ENCODE measurements around the gene CDC42SE2. TPM values are rescaled to one million over a fixed set of nuclear protein-coding genes. Genes with fewer than 3 reads are reported as not detected.

The CDC42SE2 gene
- total and polyA plus RNA-seq, 2 of the 4 experiments (the other 2 are of a cell fraction): 12.5 to 19.4 TPM

DNA sequence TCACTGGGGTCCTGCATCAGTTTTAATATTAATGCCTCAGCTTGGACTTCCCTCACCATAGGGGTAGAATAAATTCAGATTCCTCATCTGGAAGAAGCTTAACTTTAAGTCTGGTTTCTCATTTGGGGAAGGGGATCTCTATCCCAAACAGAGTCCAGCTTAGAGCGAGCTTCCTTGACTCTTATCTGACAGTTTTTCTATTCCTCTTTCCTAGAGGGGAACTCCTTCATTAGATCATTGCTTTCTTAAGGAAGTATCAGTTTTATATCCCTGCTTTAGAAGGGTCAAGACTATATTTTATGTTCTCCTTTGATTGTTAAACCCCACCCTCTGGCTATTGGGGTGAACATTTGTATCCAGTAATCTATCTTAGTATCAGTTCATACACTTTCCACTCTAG lies 24.2 kb upstream of the CDC42SE2 start:
- Histone ChIP-seq H2BK120ac (ENCODE audit: low read depth, low read length) (no peak overlapping the region), H3K4ac (ENCODE audit: low read depth, low read length) (no peak overlapping the region), H3K27me3 (ENCODE audit: control insufficient read depth, insufficient read depth, low read length) (no peaks in the 10 kb centered on the region), H4K91ac (ENCODE audit: insufficient read depth, low read depth, low read length) (no peak overlapping the region), H3K18ac (ENCODE audit: low read depth, low read length) (no peak overlapping the region), H3K23ac (ENCODE audit: low read depth, low read length) (no peak overlapping the region), H3K9ac (ENCODE audit: low read depth, low read length) (no peak overlapping the region), H2AK9ac (replicated peaks; ENCODE audit: low read depth, low read length, poor library complexity) (no peak overlapping the region), H2BK15ac (ENCODE audit: low read depth, low read length) (no peak overlapping the region), H3K4me3 (ENCODE audit: insufficient read depth, low read depth, low read length) (no peak overlapping the region), H3K79me1 (ENCODE audit: low read depth in 1 of 2, low read length in 2 of 2) (no peaks in the 10 kb centered on the region), H3K14ac (replicated peaks; ENCODE audit: low read depth, low read length) (no peak overlapping the region), H3K56ac (ENCODE audit: extremely low read depth, insufficient read depth, low read length) (no peak overlapping the region), H4K20me1 (ENCODE audit: insufficient read depth, low read length) (no peaks in the 10 kb centered on the region; the same call in 1 of the 2 replicates), H3K4me1 (ENCODE audit: control insufficient read depth, insufficient read depth, low read length) (no peaks in the 10 kb centered on the region), H3K4me2 (ENCODE audit: low read depth, low read length) (no peak overlapping the region), H3K9me3 (ENCODE audit: control insufficient read depth, insufficient read depth, low read length) (no peaks in the 10 kb centered on the region), H2BK20ac (ENCODE audit: low read depth, low read length) (no peak overlapping the region), H4K8ac (ENCODE audit: low read depth in 2 of 2, low read length in 2 of 2) (no peak overlapping the region), H3K36me3 (ENCODE audit: control insufficient read depth, insufficient read depth, low read length) (no peaks in the 10 kb centered on the region), H2AK5ac (ENCODE audit: low read depth, low read length) (no peak overlapping the region), H2BK5ac (ENCODE audit: low read depth, low read length, poor library complexity, severe bottlenecking) (no peak overlapping the region), H3K27ac (ENCODE audit: insufficient read depth, low read length) (no peak overlapping the region), H3K9me1 (ENCODE audit: insufficient read depth, low read length) (no peaks in the 10 kb centered on the region), H4K5ac (ENCODE audit: low read depth, low read length) (no peak overlapping the region), H2AFZ (replicated peaks; ENCODE audit: low read length, poor library complexity) (no peak overlapping the region)
- dilution Hi-C loops (cut with HindIII; ENCODE audit: low sequenced_read_pairs, unreplicated experiment) (no loop called here), intact Hi-C loops (cut with micrococcal nuclease) (no loop called here), in situ Hi-C loops (cut with MboI; ENCODE audit: low sequenced_read_pairs) (no loop called here)
- TF ChIP-seq NFE2L2 (IDR thresholded peaks at IDR 0.05; ENCODE audit: low read depth, low read length) (no peak), POLR2A (IDR thresholded peaks at IDR 0.05; ENCODE audit: low read depth, low read length) (no peak), MAFK (IDR thresholded peaks at IDR 0.05; ENCODE audit: low read depth, low read length) (no peak)
- CTCF ChIA-PET: interaction anchor here (0.6 to 0.9 kb wide), 2 partner anchors 25 to 143 kb away, joined by 3 read pairs; no protein-coding TSS in a partner anchor
- ATAC-seq (ENCODE audit: low read depth) (no peak), DNase-seq (no peak)
- WGBS, 2 experiments (ENCODE audit: extremely low coverage in 2 of 2, insufficient read length in 1 of 2): no CpG with 5 or more reads among the region's 1 CpG
- POLR2A ChIA-PET (ENCODE audit: unreplicated experiment): no interaction called here
- BruUV-seq (replicated peaks): no TSS peak
